ENCODE results near the gene SPNS3.

Gene SPNS3

GRCh38 chr17:4453812-4454591 is 20.3 kb downstream of the SPNS3 start:
- no peaks in the 10 kb centered on the region for H3K36me3 ChIP-seq (ENCODE audit: control insufficient read depth, insufficient read depth, low read length)
- H3K27ac ChIP-seq (ENCODE audit: low read depth, low read length): no peak overlapping the region
- H3K27me3 ChIP-seq (ENCODE audit: control insufficient read depth, insufficient read depth, low read length): no peaks in the 10 kb centered on the region
- H3K4me3 ChIP-seq (ENCODE audit: low read length): no peak overlapping the region
- no peak overlapping the region for H3K9ac ChIP-seq (ENCODE audit: low read length)
- H3K4me1 ChIP-seq (ENCODE audit: control insufficient read depth, insufficient read depth, low read length): no peaks in the 10 kb centered on the region

DNA sequence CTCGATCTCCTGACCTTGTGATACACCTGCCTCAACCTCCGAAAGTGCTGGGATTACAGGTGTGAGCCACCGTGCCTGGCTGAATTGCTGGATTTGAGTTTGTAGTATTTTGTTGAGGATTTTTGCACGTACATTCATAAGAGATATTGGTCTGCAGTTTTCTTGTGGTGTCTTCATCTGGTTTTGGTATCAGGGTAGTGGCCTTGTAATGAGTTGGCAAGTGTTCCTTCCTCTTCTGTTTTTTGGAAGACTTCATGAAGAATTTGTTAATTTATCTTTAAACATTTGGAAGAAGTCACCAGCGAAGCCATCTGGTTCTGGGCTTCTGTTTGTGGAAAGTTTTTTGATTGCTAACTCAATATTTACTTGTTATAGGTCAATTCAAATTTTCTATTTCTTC is 26.9 kb downstream of the SPNS3 start:
- Histone ChIP-seq H3K4me1 (ENCODE audit: control insufficient read depth, insufficient read depth, low read length) (no peaks in the 10 kb centered on the region), H3K4me3 (ENCODE audit: low read length) (no peak overlapping the region), H3K27ac (ENCODE audit: low read depth, low read length) (no peak overlapping the region), H3K36me3 (ENCODE audit: control insufficient read depth, insufficient read depth, low read length) (no peaks in the 10 kb centered on the region), H3K9ac (ENCODE audit: low read length) (no peak overlapping the region), H3K27me3 (ENCODE audit: control insufficient read depth, insufficient read depth, low read length) (no peaks in the 10 kb centered on the region)

- no peaks in the 10 kb centered on the region for H3K36me3 ChIP-seq (ENCODE audit: control insufficient read depth, insufficient read depth, low read length)
- no peak overlapping the region for H3K4me3 ChIP-seq (ENCODE audit: low read length)
- H3K4me1 ChIP-seq (ENCODE audit: control insufficient read depth, insufficient read depth, low read length): no peaks in the 10 kb centered on the region
- no peak overlapping the region for H3K27ac ChIP-seq (ENCODE audit: low read depth, low read length)
- H3K9ac ChIP-seq (ENCODE audit: low read length): no peak overlapping the region
- H3K27me3 ChIP-seq (ENCODE audit: control insufficient read depth, insufficient read depth, low read length): no peaks in the 10 kb centered on the region
These were observed 30.2 kb downstream of the SPNS3 start for GRCh38 chr17:4463818-4464476.

- no peak overlapping the region for H3K27ac ChIP-seq (ENCODE audit: low read depth, low read length)
- H3K36me3 ChIP-seq (ENCODE audit: control insufficient read depth, insufficient read depth, low read length): no peaks in the 10 kb centered on the region
- no peak overlapping the region for H3K9ac ChIP-seq (ENCODE audit: low read length)
- no peaks in the 10 kb centered on the region for H3K27me3 ChIP-seq (ENCODE audit: control insufficient read depth, insufficient read depth, low read length)
- H3K4me3 ChIP-seq (ENCODE audit: low read length): no peak overlapping the region
- H3K4me1 ChIP-seq (ENCODE audit: control insufficient read depth, insufficient read depth, low read length): no peaks in the 10 kb centered on the region
These were observed 32.0 kb downstream of the SPNS3 start for GRCh38 chr17:4465786-4466185.

- Histone ChIP-seq H3K9ac (ENCODE audit: low read length) (no peak overlapping the region), H3K27ac (ENCODE audit: low read depth, low read length) (no peak overlapping the region), H3K27me3 (ENCODE audit: control insufficient read depth, insufficient read depth, low read length) (no peaks in the 10 kb centered on the region), H3K4me1 (ENCODE audit: control insufficient read depth, insufficient read depth, low read length) (no peaks in the 10 kb centered on the region), H3K36me3 (ENCODE audit: control insufficient read depth, insufficient read depth, low read length) (no peaks in the 10 kb centered on the region), H3K4me3 (ENCODE audit: low read length) (no peak overlapping the region)
These were observed 33.5 kb downstream of the SPNS3 start for GRCh38 chr17:4467287-4467686.

GRCh38 chr17:4469552-4469951 is 35.8 kb downstream of the SPNS3 start:
- H3K9ac ChIP-seq (ENCODE audit: low read length): no peak overlapping the region
- H3K27me3 ChIP-seq (ENCODE audit: control insufficient read depth, insufficient read depth, low read length): no peaks in the 10 kb centered on the region
- H3K4me3 ChIP-seq (ENCODE audit: low read length): no peak overlapping the region
- no peak overlapping the region for H3K27ac ChIP-seq (ENCODE audit: low read depth, low read length)
- no peaks in the 10 kb centered on the region for H3K36me3 ChIP-seq (ENCODE audit: control insufficient read depth, insufficient read depth, low read length)
- no peaks in the 10 kb centered on the region for H3K4me1 ChIP-seq (ENCODE audit: control insufficient read depth, insufficient read depth, low read length)

DNA sequence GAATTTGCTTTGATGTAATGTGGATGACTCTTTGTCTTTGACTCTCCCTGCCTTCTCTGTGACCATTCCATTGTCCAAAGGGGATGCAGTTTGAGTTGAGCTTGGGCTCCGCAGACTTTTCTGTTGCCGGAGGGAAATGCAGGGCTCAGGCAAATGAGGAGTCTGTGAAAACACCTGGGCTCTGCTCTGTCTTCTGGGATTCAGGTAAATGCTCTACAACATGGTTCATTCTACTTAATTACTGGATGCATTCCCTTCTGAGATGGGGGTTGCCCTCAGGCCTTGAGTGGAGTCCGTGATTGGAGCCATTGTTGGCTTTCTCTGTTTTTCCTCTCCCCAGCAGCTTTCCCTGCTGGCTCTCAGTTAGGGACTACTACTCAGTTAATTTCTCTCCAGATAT is 38.5 kb downstream of the SPNS3 start:
- Histone ChIP-seq H3K4me3 (ENCODE audit: low read length) (no peak overlapping the region), H3K4me1 (ENCODE audit: control insufficient read depth, insufficient read depth, low read length) (no peaks in the 10 kb centered on the region)

DNA sequence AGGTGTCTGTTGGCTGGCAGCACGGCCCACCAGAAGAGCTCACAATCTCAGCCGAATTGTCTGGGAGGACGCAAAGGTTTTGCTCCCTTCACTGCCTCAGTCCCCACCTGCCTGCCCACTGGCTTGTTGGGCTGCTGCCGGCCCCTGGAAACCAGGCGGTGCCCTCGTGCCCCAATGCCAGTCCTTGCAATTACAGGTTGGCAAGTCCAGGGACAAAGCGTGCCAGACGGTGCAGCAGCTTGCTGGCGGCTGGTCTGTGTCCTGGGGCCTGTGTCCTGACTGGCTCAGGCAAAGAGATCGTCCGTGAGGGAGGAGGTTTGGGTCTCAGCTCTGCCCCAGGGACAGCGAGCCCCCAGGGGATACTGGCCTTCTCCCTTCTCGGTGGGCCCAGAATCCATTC is 40.4 kb downstream of the SPNS3 start:
- no peaks in the 10 kb centered on the region for H3K27me3 ChIP-seq (ENCODE audit: control insufficient read depth, insufficient read depth, low read length)
- no peak overlapping the region for H3K4me3 ChIP-seq (ENCODE audit: low read length)
- H3K4me1 ChIP-seq (ENCODE audit: control insufficient read depth, insufficient read depth, low read length): no peaks in the 10 kb centered on the region
- H3K36me3 ChIP-seq (ENCODE audit: control insufficient read depth, insufficient read depth, low read length): no peaks in the 10 kb centered on the region
- no peak overlapping the region for H3K27ac ChIP-seq (ENCODE audit: low read depth, low read length)
- no peak overlapping the region for H3K9ac ChIP-seq (ENCODE audit: low read length)

More for the DNA sequence above, 38.5 kb downstream of the SPNS3 start:
- Histone ChIP-seq H3K27me3 (ENCODE audit: control insufficient read depth, insufficient read depth, low read length) (no peaks in the 10 kb centered on the region), H3K9ac (ENCODE audit: low read length) (no peak overlapping the region), H3K27ac (ENCODE audit: low read depth, low read length) (no peak overlapping the region), H3K36me3 (ENCODE audit: control insufficient read depth, insufficient read depth, low read length) (no peaks in the 10 kb centered on the region)

DNA sequence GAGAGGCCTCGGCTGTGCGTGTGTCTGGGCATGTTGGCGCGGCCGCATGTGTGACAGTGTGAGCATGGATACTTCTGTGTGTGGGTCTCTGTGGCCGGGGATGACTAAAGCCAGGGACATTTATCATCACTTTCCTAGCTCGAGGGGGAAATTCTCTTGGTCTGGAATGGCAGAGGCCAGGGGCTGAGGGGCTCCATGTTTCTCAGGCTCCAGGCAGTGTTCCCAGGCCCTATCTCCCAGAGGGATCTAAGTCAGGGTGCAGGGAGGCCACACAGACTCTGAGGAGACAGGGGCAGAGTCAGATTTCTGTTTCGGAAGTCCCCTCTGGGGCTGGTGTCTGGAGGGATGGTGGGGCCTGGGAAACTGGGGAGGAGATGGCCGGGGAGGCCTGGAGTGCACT is 41.3 kb downstream of the SPNS3 start:
- no peaks in the 10 kb centered on the region for H3K4me1 ChIP-seq (ENCODE audit: control insufficient read depth, insufficient read depth, low read length)
- no peaks in the 10 kb centered on the region for H3K27me3 ChIP-seq (ENCODE audit: control insufficient read depth, insufficient read depth, low read length)
- no peak overlapping the region for H3K27ac ChIP-seq (ENCODE audit: low read depth, low read length)
- no peak overlapping the region for H3K4me3 ChIP-seq (ENCODE audit: low read length)
- H3K36me3 ChIP-seq (ENCODE audit: control insufficient read depth, insufficient read depth, low read length): no peaks in the 10 kb centered on the region
- no peak overlapping the region for H3K9ac ChIP-seq (ENCODE audit: low read length)

- H3K36me3 ChIP-seq (ENCODE audit: control insufficient read depth, insufficient read depth, low read length): no peaks in the 10 kb centered on the region
- H3K27ac ChIP-seq (ENCODE audit: low read depth, low read length): no peak overlapping the region
- no peak overlapping the region for H3K9ac ChIP-seq (ENCODE audit: low read length)
- H3K4me3 ChIP-seq (ENCODE audit: low read length): no peak overlapping the region
- H3K4me1 ChIP-seq (ENCODE audit: control insufficient read depth, insufficient read depth, low read length): no peaks in the 10 kb centered on the region
- H3K27me3 ChIP-seq (ENCODE audit: control insufficient read depth, insufficient read depth, low read length): no peaks in the 10 kb centered on the region
These were observed 41.7 kb downstream of the SPNS3 start for GRCh38 chr17:4475463-4475862.

DNA sequence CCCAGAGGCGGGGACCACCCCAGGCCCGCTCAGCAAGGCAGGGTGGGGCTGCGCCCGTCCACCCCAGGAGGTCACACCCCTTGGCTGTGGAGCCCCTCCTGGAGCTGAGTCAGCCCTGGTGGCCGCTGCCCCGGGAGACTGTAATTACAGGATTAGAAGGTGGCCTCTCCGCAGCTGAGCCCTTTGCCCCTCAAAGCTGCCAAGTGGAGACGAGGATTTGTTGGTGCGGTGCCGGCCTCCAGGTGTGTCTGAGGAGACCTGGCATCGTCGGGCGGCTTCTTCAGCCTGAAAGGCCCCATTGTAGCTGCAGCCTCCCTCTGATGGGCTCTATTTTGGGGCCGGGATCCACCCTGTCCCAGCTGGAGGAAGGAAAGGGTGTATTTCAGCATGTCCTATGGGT is 42.3 kb downstream of the SPNS3 start:
- Histone ChIP-seq H3K9ac (ENCODE audit: low read length) (no peak overlapping the region), H3K27ac (ENCODE audit: low read depth, low read length) (no peak overlapping the region), H3K36me3 (ENCODE audit: control insufficient read depth, insufficient read depth, low read length) (no peaks in the 10 kb centered on the region), H3K4me3 (ENCODE audit: low read length) (no peak overlapping the region), H3K27me3 (ENCODE audit: control insufficient read depth, insufficient read depth, low read length) (no peaks in the 10 kb centered on the region), H3K4me1 (ENCODE audit: control insufficient read depth, insufficient read depth, low read length) (no peaks in the 10 kb centered on the region)

GRCh38 chr17:4476511-4477070 is 42.9 kb downstream of the SPNS3 start:
- no peaks in the 10 kb centered on the region for H3K4me1 ChIP-seq (ENCODE audit: control insufficient read depth, insufficient read depth, low read length)
- H3K36me3 ChIP-seq (ENCODE audit: control insufficient read depth, insufficient read depth, low read length): no peaks in the 10 kb centered on the region
- no peaks in the 10 kb centered on the region for H3K27me3 ChIP-seq (ENCODE audit: control insufficient read depth, insufficient read depth, low read length)
- no peak overlapping the region for H3K27ac ChIP-seq (ENCODE audit: low read depth, low read length)
- H3K9ac ChIP-seq (ENCODE audit: low read length): no peak overlapping the region
- no peak overlapping the region for H3K4me3 ChIP-seq (ENCODE audit: low read length)
